ENCODE results near the gene PEX10. TPM values are rescaled to one million over a fixed set of nuclear protein-coding genes. Genes with fewer than 3 reads are reported as not detected.

PEX10 gene
- total RNA-seq, 1 donor from 2014 or later = 26.5 TPM

DNA sequence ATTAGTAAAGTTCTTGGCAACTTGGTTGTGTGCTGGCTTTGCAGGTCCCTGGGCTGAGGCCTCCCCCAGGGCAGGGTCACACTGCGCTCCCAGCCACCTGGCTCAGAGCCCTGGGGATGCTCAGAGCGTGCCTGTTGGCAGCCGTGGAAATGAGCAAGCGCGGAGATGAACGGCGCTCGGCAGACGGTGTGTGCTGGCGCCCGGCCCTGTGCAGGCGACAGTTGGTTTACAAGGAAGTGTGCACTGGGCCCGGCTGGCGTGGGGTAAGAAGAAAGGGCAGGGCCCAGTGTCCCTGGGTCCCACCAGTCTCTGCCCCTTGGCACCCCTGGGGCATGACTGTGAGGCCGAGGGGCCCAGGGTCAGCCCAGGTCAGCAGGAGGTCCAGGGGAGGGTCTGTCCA lies 25.7 kb upstream of the PEX10 start:
- no peak for DNase-seq (ENCODE audit: low read depth)
- no peak overlapping the region for H3K4me3 ChIP-seq (ENCODE audit: low read depth, low read length)
- TF ChIP-seq CTCF (conservative IDR thresholded peaks at IDR 0.05; ENCODE audit: low read depth, low read length) = no peak

DNA sequence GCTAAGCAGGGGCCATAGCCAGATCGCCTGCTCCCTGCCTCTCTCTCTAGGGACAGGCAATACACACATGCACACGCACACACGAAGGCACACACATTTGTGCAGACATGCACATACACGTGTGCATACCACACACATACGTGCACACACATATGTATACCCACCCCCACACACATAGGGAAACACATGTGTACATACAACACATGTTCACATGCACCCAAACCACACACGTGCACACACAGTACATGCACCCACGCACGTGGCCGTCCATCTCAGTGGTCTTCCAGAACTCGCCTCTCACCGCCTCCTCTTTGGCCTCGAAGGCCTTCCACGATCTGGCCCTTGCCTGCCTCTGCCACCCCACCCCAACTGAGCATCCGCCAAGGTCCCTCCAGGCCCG lies 25.3 kb upstream of the PEX10 start:
- DNase-seq (ENCODE audit: low read depth) = no peak
- TF ChIP-seq CTCF (conservative IDR thresholded peaks at IDR 0.05; ENCODE audit: low read depth, low read length) = no peak
- no peak overlapping the region for H3K4me3 ChIP-seq (ENCODE audit: low read depth, low read length)

GRCh38 chr1:2436876-2437275 lies 24.5 kb upstream of the PEX10 start:
- DNase-seq (ENCODE audit: low read depth) = no peak
- no peak overlapping the region for H3K4me3 ChIP-seq (ENCODE audit: low read depth, low read length)
- TF ChIP-seq CTCF (conservative IDR thresholded peaks at IDR 0.05; ENCODE audit: low read depth, low read length) = no peak

DNA sequence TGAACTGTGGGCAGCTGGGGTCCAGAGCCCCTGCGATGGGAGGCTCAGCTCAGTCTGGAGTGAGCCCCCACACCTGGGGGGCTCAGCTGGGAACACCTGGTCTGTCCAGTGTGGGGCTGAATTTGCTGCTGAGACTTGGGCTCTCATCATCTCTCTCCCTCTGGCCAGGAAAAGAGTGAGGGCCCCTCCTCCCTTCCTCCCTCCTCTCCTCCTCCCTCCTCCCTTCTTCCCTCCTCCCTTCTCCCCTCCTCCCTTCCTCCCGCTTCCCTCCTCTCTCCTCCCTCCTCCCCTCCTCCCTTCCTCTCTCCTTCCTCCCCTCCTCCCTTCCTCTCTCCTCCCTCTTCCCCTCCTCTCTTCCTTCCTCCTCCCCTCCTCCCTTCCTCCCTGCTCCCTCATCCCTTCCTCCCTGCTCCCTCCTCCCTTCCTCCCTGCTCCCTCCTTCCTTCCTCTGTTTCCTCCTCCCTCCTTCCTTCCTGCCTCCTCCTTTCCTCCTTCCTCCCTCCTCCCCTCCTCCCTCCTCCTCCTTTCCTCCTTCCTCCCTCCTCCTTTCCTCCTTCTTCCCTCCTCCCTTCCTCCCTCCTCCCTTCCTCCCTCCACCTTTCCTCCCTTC lies 23.5 kb upstream of the PEX10 start:
- no peak for DNase-seq (ENCODE audit: low read depth)
- H3K4me3 ChIP-seq (ENCODE audit: low read depth, low read length) = no peak overlapping the region
- TF ChIP-seq CTCF (conservative IDR thresholded peaks at IDR 0.05; ENCODE audit: low read depth, low read length) = no peak

DNA sequence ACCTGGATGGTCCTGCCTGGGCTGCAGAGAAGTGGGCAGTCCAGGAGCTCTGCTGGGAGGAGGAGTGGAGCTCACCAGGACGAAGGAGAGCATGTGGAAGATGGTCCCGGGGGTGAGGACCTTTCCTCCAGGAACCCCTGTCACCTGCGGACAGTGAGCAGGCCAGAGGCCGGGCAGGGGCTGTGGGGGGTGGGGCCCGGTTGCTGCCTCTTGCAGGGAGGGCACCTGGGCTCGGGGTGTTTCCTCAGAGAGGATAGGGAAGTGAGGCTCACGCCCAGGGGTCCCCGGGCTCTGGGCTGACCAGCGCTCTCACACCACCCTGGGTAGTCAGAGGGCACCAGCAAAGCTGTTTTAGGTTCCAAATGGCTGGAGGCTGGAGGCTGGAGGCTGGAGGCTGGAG lies 22.7 kb upstream of the PEX10 start:
- no peak for DNase-seq (ENCODE audit: low read depth)
- H3K4me3 ChIP-seq (ENCODE audit: low read depth, low read length) = no peak overlapping the region
- TF ChIP-seq CTCF (conservative IDR thresholded peaks at IDR 0.05; ENCODE audit: low read depth, low read length) = no peak

DNA sequence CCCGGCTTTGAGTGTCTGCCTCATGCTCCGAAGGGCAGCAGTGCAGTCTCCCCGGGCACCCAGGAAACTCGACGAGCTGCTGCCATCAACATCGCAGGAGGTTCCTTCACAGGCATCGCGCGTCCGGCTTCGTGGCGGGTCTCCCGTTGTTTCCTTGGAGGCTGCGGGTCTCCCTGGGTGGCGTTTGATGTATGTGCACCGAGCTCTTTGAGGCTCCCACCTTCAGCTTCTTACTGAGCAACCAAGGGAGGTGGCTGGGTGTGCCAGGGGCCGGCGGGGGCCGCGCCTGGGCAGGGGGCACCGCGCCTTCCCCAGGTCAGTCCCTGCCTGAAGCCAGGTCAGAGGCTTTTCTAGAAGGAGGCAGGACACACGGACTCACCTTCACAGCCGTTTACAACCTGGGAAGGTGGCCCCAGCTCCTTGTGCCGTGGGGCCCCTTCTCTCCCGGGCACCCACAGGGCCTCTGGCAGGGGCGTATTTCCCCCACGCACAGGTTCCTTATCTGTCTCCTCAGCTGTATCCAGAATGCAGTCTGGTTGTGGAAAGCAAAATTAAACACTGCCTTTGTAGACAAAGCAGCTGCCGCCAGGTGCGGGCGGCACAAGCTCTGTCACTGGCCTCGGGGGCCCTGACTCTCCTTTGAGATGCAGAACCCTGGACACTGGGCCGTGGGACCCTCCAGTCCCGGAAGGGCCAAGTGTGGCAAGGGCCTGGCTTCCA lies 21.7 kb upstream of the PEX10 start:
- TF ChIP-seq CTCF (conservative IDR thresholded peaks at IDR 0.05; ENCODE audit: low read depth, low read length) = no peak
- H3K4me3 ChIP-seq (ENCODE audit: low read depth, low read length) = no peak overlapping the region

GRCh38 chr1:2433196-2433595 lies 20.8 kb upstream of the PEX10 start:
- no peak for DNase-seq (ENCODE audit: low read depth)
- H3K4me3 ChIP-seq (ENCODE audit: low read depth, low read length) = no peak overlapping the region
- TF ChIP-seq CTCF (conservative IDR thresholded peaks at IDR 0.05; ENCODE audit: low read depth, low read length) = no peak

More for the DNA sequence above, 21.7 kb upstream of the PEX10 start:
- no peak for DNase-seq (ENCODE audit: low read depth)

Data from epithelial cell of proximal tubule (primary cell).